Inferior parietal cortex (tissue), 1 donor: Measurements from ENCODE around the gene BHLHE23.

Experiments
- DNase-seq: peaks from one replicate; pipeline ENCODE4 v3.0.0-alpha.2; 2016; ENCODE audit errors: extremely low spot score

The BHLHE23 gene

DNA sequence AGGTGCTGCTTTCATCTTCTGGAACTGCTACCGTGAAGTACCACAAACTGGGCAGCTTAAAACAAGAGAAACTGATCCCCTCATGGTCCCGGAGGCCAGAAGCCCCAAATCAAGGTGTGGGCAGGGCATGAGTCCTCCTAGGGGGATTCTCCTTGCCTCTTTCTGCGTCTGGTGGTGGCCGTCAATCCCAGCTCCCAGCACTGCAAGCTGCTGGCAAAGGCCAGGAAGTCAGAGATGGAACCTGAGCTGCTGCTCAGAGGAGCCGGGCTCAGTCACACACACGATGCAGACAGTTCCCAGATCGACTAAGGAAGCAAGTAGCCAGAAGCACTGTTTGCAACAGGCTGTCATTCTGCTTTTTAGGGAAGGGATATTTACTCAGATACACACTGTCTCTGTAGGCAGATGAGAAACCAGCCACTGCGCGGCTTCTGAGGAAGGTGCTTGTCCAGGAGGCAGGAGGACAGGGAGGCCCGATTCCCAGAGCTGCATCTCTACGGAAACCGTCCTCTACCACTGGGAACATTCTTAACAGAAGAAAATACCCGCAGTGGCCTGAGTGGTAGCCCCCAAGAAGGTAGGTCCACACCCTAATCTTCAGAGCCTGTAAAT, 15.5 kb downstream of the BHLHE23 start:
- no peak for DNase-seq

DNA sequence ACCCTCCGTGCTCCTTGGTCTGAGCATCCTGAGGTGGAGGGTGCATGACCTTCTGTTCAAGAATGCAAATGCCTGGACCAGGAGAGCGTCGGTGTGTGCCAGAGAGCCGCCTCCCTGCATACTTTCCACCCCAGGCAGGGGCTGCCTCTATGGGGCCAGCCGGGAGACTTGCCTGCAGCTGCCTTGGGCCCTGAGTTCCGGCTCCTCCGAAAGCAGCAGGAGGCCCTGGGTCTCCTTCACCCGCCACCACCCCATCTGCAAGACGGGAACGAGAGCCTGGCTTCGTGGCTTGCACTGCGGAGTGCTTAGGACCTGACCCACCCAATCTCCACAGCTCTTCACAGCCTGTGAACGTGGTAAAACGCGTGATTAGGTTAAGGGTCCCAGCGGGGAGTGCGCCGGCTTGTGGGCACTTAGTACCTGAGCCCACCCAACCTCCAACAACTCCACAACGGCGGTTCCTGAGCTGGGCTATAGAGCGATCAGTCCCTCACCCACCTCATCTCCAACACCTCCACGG, 16.4 kb downstream of the BHLHE23 start:
- DNase-seq = no peak

DNA sequence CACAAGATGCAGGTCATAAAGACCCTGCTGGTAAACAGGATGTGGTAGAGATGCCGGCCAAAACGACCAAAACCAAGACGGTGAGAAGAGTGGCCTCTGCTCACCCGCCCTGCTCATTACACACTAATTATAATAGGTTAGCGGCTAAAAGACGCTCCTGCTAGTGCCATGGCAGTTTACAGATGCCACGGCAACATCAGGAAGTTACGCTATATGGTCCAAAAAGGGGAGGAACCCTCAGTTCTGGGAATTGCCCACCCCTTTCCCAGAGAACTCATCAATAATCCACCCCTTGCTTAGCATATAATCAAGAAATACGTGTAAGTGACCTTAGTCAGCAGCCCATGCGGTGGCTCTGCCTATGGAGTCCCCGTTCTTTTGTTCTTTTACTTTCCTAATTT, 17.6 kb downstream of the BHLHE23 start:
- DNase-seq = no peak

DNA sequence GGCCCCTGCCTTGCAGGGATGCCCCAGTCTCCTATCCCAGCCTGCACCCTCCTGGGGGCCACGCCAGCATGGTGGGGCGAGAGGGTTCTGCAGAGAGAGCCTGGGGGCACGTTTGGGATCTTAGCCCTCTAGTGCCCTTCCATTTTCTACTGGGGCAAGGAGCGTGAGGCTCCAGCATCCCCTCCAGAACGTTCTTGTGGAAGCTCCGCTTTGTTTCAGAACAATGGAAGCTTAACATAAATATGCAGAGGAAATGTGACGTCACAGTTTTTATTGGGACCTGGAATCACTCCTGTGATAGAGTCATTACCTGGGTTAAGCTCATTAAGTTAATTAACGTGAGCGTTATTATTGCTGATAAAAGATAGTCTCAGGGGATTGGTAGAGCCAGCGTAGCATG, 19.6 kb downstream of the BHLHE23 start:
- DNase-seq = no peak

DNA sequence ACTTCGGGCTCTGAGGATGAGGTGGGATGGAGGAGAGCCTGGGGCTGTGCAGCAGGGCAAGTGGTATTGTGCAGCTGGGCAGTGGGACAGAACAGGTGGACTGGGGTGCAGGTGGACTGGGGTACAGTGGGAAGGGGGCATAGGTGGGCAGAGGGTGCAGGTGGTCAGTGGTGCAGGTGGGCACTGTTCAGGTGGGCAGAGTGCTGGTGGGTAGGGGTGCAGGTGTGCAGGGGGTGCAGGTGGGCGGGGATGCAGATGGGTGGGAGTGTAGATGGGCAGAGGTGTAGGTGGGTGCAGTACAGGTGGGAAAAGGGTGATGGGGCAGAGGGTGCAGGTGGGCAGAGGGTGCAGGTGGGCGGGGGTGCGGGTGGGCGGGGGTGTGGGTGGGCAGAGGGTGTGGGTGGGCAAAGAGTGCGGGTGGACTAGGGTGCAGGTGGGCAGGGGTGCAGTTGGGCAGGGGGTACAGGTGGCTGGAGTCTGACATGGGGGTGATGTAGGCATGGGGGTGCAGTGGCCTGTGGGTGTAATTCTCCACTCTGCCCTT, 20.4 kb downstream of the BHLHE23 start:
- DNase-seq = no peak

DNA sequence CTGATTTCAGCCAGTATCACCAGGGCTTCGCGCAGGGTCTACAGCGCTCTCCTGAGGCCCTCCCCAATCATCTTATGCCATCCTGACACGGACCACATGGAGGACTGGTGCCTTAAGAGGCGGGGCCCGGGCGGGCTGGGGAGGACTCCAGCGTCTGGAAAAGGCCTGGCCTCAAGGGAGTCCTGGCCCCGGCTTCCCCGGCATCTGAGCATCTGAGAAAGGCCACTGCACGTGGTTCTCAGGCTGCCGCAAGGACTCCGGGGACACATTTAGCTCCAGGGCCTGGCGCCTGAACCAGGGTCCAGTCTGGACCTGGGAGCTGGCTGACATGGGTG, 21.4 kb downstream of the BHLHE23 start:
- DNase-seq = no peak

DNA sequence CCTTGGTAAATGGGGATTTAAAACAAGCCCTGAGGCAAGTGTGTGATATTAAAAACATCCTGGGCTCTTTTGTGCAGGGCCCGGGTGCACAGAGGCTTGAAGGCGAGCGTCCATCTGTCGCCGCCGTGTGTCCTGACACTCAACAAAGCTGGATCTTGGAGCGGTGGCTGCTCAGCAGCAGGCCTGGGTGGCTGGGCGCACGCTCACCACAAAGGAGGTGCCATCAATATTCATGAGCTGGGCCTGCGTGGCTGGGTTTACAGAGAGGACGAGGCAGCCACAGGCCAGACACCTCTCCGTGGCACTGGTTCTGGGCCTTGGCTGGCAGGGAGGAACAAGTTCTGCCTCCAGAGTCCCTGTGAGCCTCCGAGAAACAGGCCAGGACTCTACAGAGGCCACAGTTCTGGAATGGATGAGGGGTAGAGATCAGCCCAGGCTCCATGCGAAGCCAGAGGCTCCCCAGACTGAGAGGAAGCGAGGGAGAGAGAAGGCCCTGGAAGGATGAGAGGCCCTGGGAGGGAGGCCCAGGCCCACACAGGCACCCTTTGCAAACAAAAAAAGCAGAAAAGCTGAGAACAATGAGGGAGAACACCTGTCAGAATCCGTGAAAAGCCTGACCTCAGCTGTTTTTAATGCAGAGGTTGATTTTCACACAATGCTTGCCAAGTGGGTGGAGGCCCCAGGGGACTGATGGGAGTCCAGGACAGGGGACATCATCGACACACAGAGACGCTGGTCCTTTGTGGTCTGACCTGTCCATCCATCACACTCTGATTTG, 21.9 kb downstream of the BHLHE23 start:
- DNase-seq = no peak

DNA sequence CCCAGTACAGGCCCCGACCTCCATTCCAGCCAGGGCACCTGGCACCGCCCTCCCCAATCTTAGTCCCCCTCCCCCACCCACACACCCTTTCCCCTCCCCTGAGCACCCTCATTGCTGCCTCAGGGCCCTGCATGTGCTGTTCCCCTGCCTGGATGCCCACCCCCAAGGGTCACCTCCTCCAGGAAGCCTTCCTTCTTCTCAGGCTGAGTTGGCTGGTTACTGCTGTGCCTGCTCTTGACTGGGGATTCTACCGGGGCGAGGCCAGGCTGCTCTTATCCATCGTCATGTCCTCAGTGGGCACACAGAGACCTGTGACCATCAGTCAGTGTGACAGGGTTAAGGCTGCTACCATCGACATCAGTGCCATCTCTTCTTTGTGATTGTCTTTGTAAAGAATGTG, 23.6 kb downstream of the BHLHE23 start:
- no peak for DNase-seq

DNA sequence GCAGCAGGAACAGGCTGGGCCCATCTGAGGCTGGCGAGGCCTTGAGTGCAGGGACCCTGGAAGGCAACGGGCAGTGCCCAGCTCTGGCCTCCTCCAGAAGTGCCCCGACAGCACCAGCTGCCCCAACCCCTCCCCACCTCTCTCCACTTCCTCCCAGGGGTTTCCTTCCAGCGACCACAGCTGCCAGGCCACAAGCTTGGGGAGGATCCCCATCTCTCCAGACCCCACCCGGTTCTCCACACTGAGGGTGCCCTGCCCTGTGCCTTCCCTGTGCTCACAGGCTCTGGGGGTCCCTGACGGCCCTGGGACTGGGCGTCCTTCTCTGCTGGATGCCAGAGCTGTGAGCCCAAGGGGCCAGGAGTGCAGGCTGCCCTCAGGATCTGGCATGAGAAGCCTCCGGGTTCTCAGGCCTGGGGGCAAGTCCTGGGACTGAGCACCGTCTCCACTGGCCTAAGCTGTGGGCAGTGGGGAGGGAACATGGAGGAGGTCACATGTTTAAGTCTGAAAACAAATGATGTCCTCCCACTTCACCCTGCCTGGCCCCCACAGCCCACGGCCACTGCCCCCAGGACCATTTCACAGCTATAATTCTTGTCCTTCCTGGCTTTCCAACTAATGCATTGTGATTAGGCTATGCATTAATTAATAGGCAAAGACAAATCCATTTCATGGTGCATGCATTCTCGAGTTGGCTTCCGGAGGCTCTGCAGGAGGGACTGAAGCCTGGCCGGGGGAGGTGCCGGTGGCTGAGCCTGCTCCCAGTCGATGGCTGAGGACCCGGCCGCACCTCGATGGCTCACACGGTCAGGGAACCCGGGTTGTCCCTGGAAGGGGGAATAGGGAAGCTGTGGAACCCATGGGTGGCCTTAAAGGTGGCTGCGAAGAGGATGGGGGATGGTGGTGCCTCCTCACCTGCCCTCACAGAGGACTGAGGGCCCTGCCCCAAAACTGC, 24.4 kb downstream of the BHLHE23 start:
- DNase-seq = no peak

DNA sequence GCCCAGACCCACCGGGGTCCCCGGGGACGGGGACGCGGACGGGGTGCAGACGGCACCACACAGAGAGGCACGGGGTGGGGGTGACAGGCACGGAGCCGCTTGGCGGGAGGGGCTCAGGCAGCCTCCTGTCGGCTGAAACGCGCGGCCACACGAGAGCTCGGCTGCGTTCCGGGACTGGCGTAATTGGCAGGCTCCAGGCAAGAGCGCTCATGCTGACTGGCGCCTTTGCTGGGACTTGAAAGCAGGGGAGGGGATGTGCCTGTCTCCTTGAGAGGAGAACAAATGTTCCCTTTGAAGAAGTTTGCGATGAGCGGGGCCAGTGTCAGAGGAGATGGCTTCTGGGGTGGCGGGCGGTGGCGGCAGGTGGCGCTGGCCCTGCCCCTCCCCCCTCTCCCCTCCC, 25.8 kb downstream of the BHLHE23 start:
- no peak for DNase-seq

DNA sequence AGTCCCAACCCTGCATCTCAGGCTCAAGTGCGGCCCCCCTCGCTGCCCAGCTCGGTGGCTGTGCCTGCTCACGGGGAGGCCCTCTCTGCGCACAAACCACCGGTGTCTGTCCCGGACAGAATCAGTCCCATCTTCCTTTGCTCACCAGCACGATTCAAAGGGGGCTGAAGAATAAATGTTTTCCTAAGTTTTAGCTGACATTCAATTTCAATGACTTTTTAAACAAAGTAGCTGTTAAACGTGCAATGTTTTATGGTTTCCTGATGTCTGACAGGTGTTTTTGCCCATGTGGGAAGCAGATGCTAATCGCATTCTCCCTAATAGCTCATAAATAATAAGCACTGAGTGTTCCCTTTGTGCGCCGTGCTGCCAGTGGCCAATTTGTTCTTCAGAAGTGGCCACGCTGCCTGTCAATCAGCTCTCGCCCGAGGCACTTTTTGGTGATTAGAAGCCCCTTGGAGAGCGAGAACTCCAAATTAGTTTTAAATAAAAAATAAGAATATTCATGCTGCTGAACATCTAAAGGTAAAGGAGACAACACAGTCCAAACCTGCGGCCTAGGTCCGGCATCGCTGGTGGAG, 26.3 kb downstream of the BHLHE23 start:
- no peak for DNase-seq

DNA sequence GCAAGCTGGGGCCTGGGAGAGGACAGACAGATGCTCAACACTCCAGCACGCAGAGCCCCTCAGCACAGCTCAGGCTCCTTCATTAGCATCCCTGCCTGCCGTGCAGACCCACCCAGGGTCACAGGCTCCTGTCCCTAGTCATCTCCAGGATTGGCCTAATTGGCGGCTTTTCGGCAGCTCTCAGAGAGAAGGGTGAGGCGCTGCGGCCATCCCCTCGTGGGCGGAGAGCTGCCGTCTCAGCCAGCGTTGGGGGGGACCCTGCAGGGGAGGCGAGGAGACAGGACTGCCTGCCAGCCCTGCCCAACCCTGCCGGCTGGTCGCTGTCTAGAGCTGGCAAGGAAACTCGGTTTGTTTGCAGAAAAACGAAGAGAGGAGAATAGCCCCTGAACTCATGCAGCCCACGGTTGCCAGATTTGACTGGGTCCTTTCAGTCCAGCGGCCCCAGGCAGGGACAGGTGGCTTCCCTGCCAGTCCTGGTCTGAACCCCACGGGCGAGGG, 26.8 kb downstream of the BHLHE23 start:
- no peak for DNase-seq

DNA sequence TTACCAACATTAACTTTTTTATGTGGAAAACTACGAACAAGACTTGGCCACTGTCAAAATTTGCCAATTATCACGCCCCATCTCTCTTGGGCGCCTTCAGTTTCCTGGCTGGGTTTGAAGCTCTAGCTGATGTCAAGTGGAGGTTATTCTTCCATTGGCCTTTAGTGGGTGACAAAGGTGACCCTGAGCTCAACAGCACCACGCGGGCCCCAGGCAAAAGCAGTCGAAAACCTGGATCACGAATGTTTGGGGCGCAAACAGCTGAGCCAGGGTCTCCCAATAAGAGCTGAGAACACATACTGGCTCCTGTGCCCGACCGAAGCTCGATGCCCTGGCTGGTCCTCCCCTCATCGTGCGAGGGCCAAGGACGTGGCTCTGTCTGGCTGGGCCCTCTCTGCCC, 27.5 kb downstream of the BHLHE23 start:
- no peak for DNase-seq

DNA sequence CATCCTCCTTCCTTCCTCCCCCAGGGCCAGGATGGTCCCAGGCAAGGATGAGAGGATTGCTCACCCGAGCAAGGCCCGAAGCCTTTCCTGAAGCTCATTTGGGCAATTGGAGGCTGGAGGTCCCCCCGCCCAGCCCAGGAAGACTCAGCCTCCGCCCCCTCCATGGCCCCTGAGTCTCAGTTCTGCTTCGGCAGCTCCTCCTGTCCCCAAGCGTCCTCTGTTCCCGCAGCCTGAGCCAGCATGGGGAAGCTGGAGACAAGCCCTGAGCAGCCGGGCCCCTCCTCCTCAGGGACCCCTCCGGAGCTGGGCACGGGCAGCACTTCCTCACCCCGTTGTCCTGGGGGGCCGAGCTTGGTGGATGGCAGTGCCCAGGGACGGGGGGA, 28.2 kb downstream of the BHLHE23 start:
- no peak for DNase-seq

DNA sequence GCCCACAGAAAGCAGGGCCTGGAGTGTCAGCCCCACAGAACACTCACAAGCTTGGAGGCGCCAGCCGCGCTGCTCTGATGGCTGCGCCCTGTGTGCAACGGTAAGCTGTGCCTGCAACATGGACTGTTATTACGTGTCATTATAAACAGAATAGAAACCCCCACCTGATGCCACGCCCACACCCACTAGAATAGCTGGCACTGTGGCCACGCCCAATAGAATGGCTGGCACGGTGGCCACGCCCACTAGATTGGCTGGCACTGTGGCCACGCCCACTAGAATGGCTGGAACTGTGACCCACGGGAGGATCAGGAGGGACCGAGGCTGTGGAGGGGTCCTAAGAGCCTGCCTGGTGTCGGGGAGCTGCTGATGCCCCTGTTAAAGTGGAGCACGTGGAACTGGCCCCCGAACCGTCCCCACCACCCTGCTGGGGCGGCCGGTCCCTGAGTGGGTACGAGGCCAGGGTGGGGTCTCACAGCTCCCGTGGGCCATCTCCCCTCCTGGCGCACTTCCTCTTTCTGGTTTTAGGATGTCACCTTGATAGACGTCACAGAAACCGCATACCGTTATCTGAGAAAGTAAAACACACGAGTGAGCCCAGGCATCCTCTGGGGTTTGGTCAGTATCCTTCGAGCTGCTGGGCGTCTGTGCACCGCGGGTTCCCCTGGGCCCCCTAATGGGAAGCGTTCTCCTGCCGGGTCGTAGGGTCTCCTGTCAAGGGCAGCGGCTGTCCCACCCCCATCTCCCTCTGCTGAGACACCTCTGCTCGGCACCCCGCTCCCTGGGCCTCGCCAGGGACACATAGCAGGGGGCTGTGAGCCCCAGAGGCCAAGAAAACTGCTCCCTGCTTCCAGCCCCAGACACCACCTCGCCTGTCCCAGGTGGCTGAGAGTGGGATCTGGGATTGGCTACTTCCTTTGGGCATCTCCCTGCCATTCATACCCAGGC, 28.9 kb downstream of the BHLHE23 start:
- DNase-seq = no peak

DNA sequence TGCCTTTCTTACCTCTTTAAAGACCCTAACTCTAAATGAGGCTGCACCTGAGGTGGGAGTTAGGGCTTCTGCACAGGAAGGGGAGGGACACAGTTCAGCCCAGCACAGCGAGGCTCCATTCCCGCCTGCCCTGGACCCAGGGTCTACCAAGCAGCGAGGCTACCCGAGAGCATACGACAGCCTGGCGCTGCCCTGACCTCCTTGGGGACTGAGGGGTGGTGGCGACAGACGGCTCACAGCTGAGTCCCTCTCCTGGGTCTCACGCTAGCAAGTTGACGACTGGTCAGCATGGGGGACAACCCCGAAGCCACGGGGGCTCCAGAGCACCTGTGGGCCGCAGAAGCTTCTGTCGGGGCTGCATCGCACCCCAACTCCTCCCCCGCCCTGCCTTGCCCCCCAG, 29.9 kb downstream of the BHLHE23 start:
- DNase-seq = no peak

DNA sequence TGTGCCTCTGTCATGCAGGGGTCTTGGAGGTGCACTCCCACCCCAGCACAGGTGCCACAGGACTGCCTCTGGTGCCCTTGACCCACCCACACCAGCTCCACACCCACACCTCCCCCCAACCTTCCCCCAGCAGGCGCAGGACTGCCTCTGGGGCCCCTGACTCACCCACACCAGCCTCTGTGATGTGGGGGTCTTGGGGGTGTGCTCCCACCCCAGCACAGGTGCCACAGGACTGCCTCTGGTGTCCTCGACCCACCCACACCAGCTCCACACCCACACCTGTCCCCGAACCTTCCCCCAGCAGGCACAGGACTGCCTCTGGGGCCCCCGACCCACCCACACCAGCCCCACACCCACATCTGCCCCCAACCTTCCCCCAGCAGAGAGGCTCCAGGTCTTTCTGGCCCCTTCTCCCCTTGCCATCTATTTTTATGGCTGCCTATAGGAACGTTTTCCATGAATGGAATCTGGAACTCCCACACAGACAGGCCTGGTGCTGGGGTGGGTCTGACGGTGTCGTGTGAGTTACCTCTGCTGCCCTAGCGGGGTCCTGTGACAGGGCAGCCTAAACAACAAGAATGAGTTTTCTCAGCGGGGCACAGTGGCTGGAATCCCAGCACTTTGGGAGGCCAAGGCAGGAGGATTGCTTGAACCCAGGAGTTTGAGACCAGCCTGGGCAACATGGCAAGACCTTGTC, 30.8 kb downstream of the BHLHE23 start:
- no peak for DNase-seq

DNA sequence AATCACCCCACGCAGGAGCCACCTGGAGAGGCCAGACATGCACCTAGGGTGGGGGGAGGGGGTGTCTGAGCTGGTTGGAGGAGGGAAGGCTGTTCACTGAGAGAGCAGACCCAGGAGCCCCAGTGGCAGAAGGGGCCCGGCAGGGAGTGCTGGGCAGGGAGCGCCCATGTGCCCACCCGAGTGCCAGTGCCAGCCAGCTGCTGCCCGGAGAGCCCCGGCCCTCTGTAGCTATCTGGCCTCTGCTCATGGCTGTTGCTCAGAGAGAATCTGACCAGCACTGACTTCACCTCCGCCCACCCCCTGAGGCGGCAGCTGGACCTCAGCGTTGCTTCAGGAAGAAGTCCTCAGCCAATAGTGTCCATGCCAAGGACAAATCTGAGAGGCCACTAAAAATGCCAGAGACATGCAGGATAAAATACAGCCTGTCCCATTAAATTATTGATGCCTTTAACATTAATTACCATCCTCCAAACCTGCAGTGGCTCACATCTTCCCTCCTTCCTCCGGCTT, 31.5 kb downstream of the BHLHE23 start:
- no peak for DNase-seq

DNA sequence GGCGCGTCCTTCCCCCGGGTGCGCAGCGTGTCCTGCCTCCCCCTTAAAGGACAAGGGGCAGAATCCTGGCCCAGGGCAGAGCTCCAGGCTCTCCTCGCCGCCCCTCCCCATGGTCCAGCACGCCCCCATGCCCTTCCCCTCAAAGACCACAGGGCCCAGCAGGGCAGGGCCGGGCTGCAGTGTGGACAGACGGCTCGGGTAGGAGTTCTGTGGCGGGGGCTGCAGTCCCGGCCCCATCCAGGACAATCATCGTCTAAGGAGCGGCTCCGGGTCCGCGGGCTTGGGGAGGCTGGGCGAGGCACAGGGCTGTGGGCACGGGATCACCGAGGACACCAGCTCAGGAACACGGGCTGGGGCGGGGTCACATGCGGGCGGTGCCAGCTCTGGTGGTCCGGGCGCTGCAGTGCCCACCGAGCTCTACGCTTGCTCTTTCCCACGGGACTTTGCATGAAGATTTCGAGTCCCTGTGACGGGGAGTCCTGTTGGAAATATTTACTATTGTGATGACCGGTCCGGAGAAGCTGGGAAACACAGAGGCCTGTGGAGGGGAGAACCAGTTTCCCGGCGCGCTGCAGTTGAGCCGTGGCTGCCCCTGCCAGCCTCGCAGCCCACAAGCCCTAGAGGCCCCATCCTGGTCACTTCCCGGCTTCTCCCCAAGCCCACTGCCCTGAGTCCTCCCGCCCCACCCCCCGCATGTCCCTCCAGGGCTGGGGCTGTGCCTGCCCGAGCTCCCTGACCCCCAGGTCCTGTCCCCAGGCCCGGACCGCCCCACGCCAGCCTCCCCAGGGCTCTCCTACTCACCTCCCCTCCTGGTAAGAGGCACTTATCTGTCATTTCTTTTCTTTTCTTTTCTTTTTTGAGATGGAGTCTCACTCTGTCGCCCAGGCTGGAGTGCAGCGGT, 33.7 kb downstream of the BHLHE23 start:
- DNase-seq = no peak
